ENCODE data around the gene DCPS.

DCPS gene

GRCh38 chr11:126328444-126328843 is 24.6 kb downstream of the DCPS start:
- no peak for DNase-seq (ENCODE audit: low read depth in 2 of 2)

GRCh38 chr11:126328938-126329643 is 25.2 kb downstream of the DCPS start:
- no peak for DNase-seq (ENCODE audit: low read depth in 2 of 2)

GRCh38 chr11:126329644-126330211 is 25.9 kb downstream of the DCPS start:
- DNase-seq (ENCODE audit: low read depth in 2 of 2), result no peak

- no peak for DNase-seq (ENCODE audit: low read depth in 2 of 2)
Observed at GRCh38 chr11:126331286-126331685, 27.4 kb downstream of the DCPS start.

GRCh38 chr11:126332221-126332711 is 28.4 kb downstream of the DCPS start:
- DNase-seq (ENCODE audit: low read depth in 2 of 2), result no peak

GRCh38 chr11:126333142-126333541 is 29.3 kb downstream of the DCPS start:
- no peak for DNase-seq (ENCODE audit: low read depth in 2 of 2)

GRCh38 chr11:126334659-126335462 is 31.0 kb downstream of the DCPS start:
- DNase-seq (ENCODE audit: low read depth in 2 of 2), result no peak

- DNase-seq (ENCODE audit: low read depth in 2 of 2), result no peak
Observed at GRCh38 chr11:126335463-126335760, 31.6 kb downstream of the DCPS start.

- DNase-seq (ENCODE audit: low read depth in 2 of 2), result no peak
Observed at GRCh38 chr11:126336138-126336541, 32.3 kb downstream of the DCPS start.

GRCh38 chr11:126336671-126337101 is 32.8 kb downstream of the DCPS start:
- DNase-seq (ENCODE audit: low read depth in 2 of 2), result no peak

GRCh38 chr11:126337126-126337473 is 33.2 kb downstream of the DCPS start:
- no peak for DNase-seq (ENCODE audit: low read depth in 2 of 2)

GRCh38 chr11:126337474-126338241 is 33.8 kb downstream of the DCPS start:
- DNase-seq (ENCODE audit: low read depth in 2 of 2), result no peak

GRCh38 chr11:126338346-126339055 is 34.6 kb downstream of the DCPS start:
- no peak for DNase-seq (ENCODE audit: low read depth in 2 of 2)

- no peak for DNase-seq (ENCODE audit: low read depth in 2 of 2)
Observed at GRCh38 chr11:126339073-126339862, 35.4 kb downstream of the DCPS start.

- no peak for DNase-seq (ENCODE audit: low read depth in 2 of 2)
Observed at GRCh38 chr11:126339863-126340434, 36.1 kb downstream of the DCPS start.

GRCh38 chr11:126340960-126341606 is 37.2 kb downstream of the DCPS start:
- DNase-seq (ENCODE audit: low read depth in 2 of 2), result no peak

- no peak for DNase-seq (ENCODE audit: low read depth in 2 of 2)
Observed at GRCh38 chr11:126341760-126342161, 37.9 kb downstream of the DCPS start.

- no peak for DNase-seq (ENCODE audit: low read depth in 2 of 2)
Observed at GRCh38 chr11:126343051-126343450, 39.2 kb downstream of the DCPS start.

GRCh38 chr11:126344141-126345080 is 40.6 kb downstream of the DCPS start:
- DNase-seq (ENCODE audit: low read depth in 2 of 2), result no peak
